Tibial artery (tissue), 4 donors: ENCODE measurements around the gene NCOR1.

Experiments
- DNase-seq, 2 donors: peaks; one replicate each; pipeline ENCODE4 v3.0.0-alpha.2; 2019
- H3K27ac ChIP-seq, 2 donors: fragments of 200-600 bp; sonication (generic) in 1 of 2; 1 replicate in 1 of 2; 2 replicates in 1 of 2; pipeline ENCODE4 v1.5.1; 2018 to 2019; ENCODE audit warnings: mild to moderate bottlenecking in 1 of 2
- H3K27me3 ChIP-seq, 2 donors: fragments of 200-600 bp; sonication (generic) in 1 of 2; one replicate each; pipeline versions ENCODE4 v1.5.1 to v1.6.0; 2016 to 2019
- H3K36me3 ChIP-seq, 3 donors: fragments of 200-600 bp; sonication (generic) in 2 of 3; one replicate each; pipeline ENCODE4 v1.5.1; 2016 to 2019; ENCODE audit warnings: mild to moderate bottlenecking in 2 of 3
- H3K4me1 ChIP-seq, 4 donors: fragments of 200-600 bp; sonication (generic) in 2 of 4; 1 replicate in 3 of 4; 2 replicates in 1 of 4; pipeline ENCODE4 v1.5.1; 2016 to 2019
- H3K4me3 ChIP-seq, 2 donors: fragments of 200-600 bp; sonication (generic) in 1 of 2; 1 replicate in 1 of 2; 2 replicates in 1 of 2; pipeline ENCODE4 v1.5.1; 2018 to 2019; ENCODE audit warnings: mild to moderate bottlenecking in 2 of 2
- H3K9me3 ChIP-seq, 3 donors: fragments of 200-600 bp; sonication (generic) in 1 of 3; one replicate each; pipeline ENCODE4 v1.5.1; 2016 to 2019
- CTCF ChIP-seq, 2 experiments: fragments of 200-600 bp in 1 of 2; fragments of 450-650 bp in 1 of 2; IDR thresholded peaks; one replicate each; pipeline ENCODE4 v1.5.1; 2017 to 2019; ENCODE audit warnings: antibody characterized with exemption in 2 of 2, mild to moderate bottlenecking in 1 of 2, moderate library complexity in 1 of 2
- intact Hi-C: fragments of 100-400 bp; cut with DNase I; formaldehyde crosslinking; loops from one replicate; pipeline ENCODE4 v1.15.0; 2023; ENCODE audit warnings: low total_unique reads

The NCOR1 gene

GRCh38 chr17:16005636-16006035 lies 209.7 kb downstream of the NCOR1 start:
- Histone ChIP-seq H3K36me3 (peaks cover 82 to 87% (median 82%) of the 10 kb centered on the region in 3 donors), H3K9me3 (no peaks in the 10 kb centered on the region), H3K27me3 (no peaks in the 10 kb centered on the region), H3K4me3 (no peak overlapping the region), H3K27ac (no peak overlapping the region), H3K4me1 (peaks cover 0 to 15% (median 11%) of the 10 kb centered on the region in 4 donors)
- no peak for DNase-seq
- no peak for TF ChIP-seq CTCF (IDR thresholded peaks at IDR 0.05)
- intact Hi-C loops = no loop called here

GRCh38 chr17:16003841-16004240 lies 211.5 kb downstream of the NCOR1 start:
- intact Hi-C loops = no loop called here
- no peak for DNase-seq
- no peak for TF ChIP-seq CTCF (IDR thresholded peaks at IDR 0.05)
- Histone ChIP-seq H3K27me3 (no peaks in the 10 kb centered on the region), H3K4me1 (peaks cover 0 to 21% (median 15%) of the 10 kb centered on the region in 4 donors), H3K9me3 (no peaks in the 10 kb centered on the region), H3K36me3 (peaks cover 70 to 77% (median 70%) of the 10 kb centered on the region in 3 donors), H3K4me3 (no peak overlapping the region), H3K27ac (no peak overlapping the region)

- DNase-seq = no peak
- peaks cover 0 to 23% (median 15%) of the 10 kb centered on the region in 4 donors for H3K4me1 ChIP-seq
- H3K9me3 ChIP-seq = no peaks in the 10 kb centered on the region
- intact Hi-C loops = no loop called here
- no peak overlapping the region for H3K4me3 ChIP-seq
- peaks cover 59 to 66% (median 61%) of the 10 kb centered on the region in 3 donors for H3K36me3 ChIP-seq
- no peaks in the 10 kb centered on the region for H3K27me3 ChIP-seq
- TF ChIP-seq CTCF (IDR thresholded peaks at IDR 0.05) = no peak
- H3K27ac ChIP-seq = no peak overlapping the region
Measured at GRCh38 chr17:16002708-16003260, 212.6 kb downstream of the NCOR1 start.

- Histone ChIP-seq H3K4me3 (peak overlapping the region; percentile 77 to 88), H3K4me1 (peaks cover 0 to 23% (median 15%) of the 10 kb centered on the region in 4 donors), H3K27me3 (no peaks in the 10 kb centered on the region), H3K27ac (no peak overlapping the region), H3K9me3 (no peaks in the 10 kb centered on the region), H3K36me3 (peaks cover 48 to 56% (median 52%) of the 10 kb centered on the region in 3 donors)
- DNase-seq = no peak
- intact Hi-C loops = no loop called here
- TF ChIP-seq CTCF (IDR thresholded peaks at IDR 0.05) = no peak
Measured at GRCh38 chr17:16001226-16001897, 214.0 kb downstream of the NCOR1 start.

- H3K36me3 ChIP-seq = peaks cover 36 to 46% (median 40%) of the 10 kb centered on the region in 3 donors
- H3K27me3 ChIP-seq = no peaks in the 10 kb centered on the region
- no peaks in the 10 kb centered on the region for H3K9me3 ChIP-seq
- DNase-seq = peak; percentile 24 to 74
- H3K4me1 ChIP-seq = peaks cover 0 to 23% (median 15%) of the 10 kb centered on the region in 4 donors
- peak overlapping the region; percentile 77 to 88 for H3K4me3 ChIP-seq
- peak overlapping the region; percentile 91 to 93 for H3K27ac ChIP-seq
- intact Hi-C loops = loop anchor here (5.0 kb wide), 1 partner anchor 738 kb away; no protein-coding TSS in a partner anchor
- TF ChIP-seq CTCF (IDR thresholded peaks at IDR 0.05) = no peak
Measured at GRCh38 chr17:15999974-16000827, 215.1 kb downstream of the NCOR1 start.
